ENCODE measurements around the gene LRRC8C.

The LRRC8C gene

DNA sequence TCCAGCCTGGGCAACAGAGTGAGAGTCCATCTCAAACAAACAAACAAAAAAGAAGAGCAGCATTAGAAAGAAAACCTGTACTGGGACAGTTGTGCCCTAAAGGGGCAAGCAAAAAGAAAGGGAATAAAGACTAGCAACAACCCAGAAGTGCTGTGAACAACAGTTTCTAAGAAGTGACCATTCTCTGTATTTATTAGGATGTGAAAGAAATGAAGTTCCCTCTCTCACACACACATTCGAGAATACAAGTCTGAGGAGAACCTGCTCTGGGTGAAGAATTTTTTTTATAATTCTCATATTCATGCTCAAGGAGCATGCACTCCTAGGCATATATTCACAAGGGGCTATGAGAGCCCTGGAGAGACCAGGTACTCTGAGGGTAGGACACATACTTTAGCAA lies 128.4 kb downstream of the LRRC8C start:
- Histone ChIP-seq H3K4me2 (no peak overlapping the region), H4K20me1 (ENCODE audit: insufficient read depth) (no peaks in the 10 kb centered on the region), H3K4me1 (ENCODE audit: low read depth, poor library complexity, severe bottlenecking) (no peaks in the 10 kb centered on the region), H3K79me2 (ENCODE audit: insufficient read depth, low read depth) (no peaks in the 10 kb centered on the region), H3K27ac (no peak overlapping the region), H2AFZ (ENCODE audit: low read depth) (no peak overlapping the region), H3K27me3 (ENCODE audit: insufficient read depth, low read depth) (no peaks in the 10 kb centered on the region), H3K9ac (no peak overlapping the region), H3K4me3 (IDR thresholded peaks at IDR 0.05; ENCODE audit: insufficient read depth, low read depth, low read length) (no peak overlapping the region), H3K36me3 (ENCODE audit: insufficient read depth) (no peaks in the 10 kb centered on the region)
- TF ChIP-seq, protein P1, sequence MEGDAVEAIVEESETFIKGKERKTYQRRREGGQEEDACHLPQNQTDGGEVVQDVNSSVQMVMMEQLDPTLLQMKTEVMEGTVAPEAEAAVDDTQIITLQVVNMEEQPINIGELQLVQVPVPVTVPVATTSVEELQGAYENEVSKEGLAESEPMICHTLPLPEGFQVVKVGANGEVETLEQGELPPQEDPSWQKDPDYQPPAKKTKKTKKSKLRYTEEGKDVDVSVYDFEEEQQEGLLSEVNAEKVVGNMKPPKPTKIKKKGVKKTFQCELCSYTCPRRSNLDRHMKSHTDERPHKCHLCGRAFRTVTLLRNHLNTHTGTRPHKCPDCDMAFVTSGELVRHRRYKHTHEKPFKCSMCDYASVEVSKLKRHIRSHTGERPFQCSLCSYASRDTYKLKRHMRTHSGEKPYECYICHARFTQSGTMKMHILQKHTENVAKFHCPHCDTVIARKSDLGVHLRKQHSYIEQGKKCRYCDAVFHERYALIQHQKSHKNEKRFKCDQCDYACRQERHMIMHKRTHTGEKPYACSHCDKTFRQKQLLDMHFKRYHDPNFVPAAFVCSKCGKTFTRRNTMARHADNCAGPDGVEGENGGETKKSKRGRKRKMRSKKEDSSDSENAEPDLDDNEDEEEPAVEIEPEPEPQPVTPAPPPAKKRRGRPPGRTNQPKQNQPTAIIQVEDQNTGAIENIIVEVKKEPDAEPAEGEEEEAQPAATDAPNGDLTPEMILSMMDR (conservative IDR thresholded peaks at IDR 0.05; ENCODE audit: low read depth, low read length) = no peak

DNA sequence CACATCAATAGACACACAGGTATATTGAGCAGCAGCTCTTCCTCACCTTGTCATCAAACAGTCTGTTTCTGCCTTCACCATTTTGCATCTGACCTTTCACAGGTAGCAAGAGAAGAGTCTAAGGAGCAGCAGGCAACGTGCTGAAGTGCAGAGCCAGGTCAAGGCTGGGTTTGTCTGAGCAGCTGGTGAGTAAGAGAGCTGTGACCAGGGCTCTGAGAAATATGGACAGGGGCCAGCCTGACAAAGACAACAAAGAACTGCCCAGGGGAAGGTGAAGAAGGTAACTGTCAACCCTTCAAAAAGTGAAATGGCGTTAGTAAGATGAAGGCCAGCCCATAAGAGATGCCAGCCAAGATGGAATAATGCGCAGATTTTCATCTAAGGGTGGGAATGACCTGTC lies 129.0 kb downstream of the LRRC8C start:
- no peaks in the 10 kb centered on the region for H3K27me3 ChIP-seq (ENCODE audit: insufficient read depth, low read depth)
- H4K20me1 ChIP-seq (ENCODE audit: insufficient read depth) = no peaks in the 10 kb centered on the region
- H3K4me3 ChIP-seq (IDR thresholded peaks at IDR 0.05; ENCODE audit: insufficient read depth, low read depth, low read length) = no peak overlapping the region
- no peaks in the 10 kb centered on the region for H3K4me1 ChIP-seq (ENCODE audit: low read depth, poor library complexity, severe bottlenecking)
- H3K27ac ChIP-seq = no peak overlapping the region
- no peak overlapping the region for H3K9ac ChIP-seq
- TF ChIP-seq, protein P1 (conservative IDR thresholded peaks at IDR 0.05; ENCODE audit: low read depth, low read length) = no peak
- H3K4me2 ChIP-seq = no peak overlapping the region
- H2AFZ ChIP-seq (ENCODE audit: low read depth) = no peak overlapping the region
- H3K79me2 ChIP-seq (ENCODE audit: insufficient read depth, low read depth) = no peaks in the 10 kb centered on the region
- H3K36me3 ChIP-seq (ENCODE audit: insufficient read depth) = no peaks in the 10 kb centered on the region

DNA sequence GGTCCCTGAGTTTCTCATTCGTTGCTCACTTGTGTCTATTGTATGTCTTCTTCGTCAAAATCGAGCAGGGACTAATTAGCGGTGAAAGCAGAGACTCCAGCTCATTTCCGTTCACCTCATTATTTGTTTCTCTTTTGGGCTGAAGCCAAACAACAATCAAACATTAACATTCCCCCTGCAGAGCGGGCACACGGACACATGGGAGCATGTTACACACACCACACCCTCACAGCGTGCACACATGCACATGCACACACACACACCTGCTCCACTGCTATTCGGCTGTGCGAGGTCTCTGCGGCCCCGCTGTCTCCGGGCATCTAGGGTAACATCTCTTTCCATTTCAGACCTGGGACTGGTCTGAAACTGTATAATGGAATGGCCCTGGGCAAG lies 129.5 kb downstream of the LRRC8C start:
- Histone ChIP-seq H3K9ac (no peak overlapping the region), H3K36me3 (ENCODE audit: insufficient read depth) (no peaks in the 10 kb centered on the region), H3K27ac (no peak overlapping the region), H3K4me3 (IDR thresholded peaks at IDR 0.05; ENCODE audit: insufficient read depth, low read depth, low read length) (no peak overlapping the region), H3K4me2 (no peak overlapping the region), H3K79me2 (ENCODE audit: insufficient read depth, low read depth) (no peaks in the 10 kb centered on the region), H3K27me3 (ENCODE audit: insufficient read depth, low read depth) (no peaks in the 10 kb centered on the region), H2AFZ (ENCODE audit: low read depth) (no peak overlapping the region), H4K20me1 (ENCODE audit: insufficient read depth) (no peaks in the 10 kb centered on the region), H3K4me1 (ENCODE audit: low read depth, poor library complexity, severe bottlenecking) (no peaks in the 10 kb centered on the region)
- TF ChIP-seq, protein P1 (conservative IDR thresholded peaks at IDR 0.05; ENCODE audit: low read depth, low read length) = no peak

DNA sequence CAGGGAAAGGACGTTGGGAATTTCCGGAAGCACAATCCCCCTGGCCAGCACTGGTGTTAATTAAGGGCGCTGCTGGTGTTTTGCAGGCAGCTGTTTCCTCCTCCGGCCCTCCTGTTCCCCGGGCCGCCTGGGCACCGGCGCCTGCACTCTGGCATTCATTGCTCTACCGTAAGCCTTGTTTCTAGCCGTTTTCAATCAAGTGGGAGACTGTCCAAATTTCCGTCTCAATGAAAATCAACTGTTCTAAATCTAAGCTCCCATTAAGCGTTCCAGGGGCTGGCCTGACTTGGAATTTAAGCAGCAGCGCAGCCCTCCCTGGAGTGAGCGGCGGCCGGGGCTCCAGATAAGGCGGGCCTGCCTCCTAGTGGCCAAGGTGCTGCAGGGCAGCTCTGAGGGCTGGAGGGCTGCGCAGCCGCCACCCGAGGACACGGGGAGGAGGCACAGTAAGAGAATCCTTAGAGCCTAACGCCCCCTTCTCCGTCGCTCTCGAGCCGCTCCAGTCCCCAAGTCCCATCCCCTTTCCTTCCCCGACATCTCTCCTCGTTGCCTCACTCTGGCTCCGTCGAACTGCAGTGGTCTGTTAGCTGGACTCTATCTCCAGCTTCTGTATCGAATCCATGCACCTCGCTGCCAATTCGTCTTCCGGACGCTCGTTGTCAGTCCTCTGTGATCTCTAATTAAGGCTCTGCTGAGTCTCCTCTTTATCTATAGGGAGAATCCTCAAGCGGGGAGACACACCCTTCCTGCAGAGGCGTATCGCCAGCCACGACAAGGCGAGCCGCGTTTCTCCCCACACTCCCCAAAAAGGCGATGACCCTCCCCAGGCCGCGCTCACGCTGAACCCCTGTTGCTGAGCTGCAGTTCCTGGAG lies 130.1 kb downstream of the LRRC8C start:
- TF ChIP-seq, protein P1 (conservative IDR thresholded peaks at IDR 0.05; ENCODE audit: low read depth, low read length) = peak; percentile 82
- H3K79me2 ChIP-seq (ENCODE audit: insufficient read depth, low read depth) = no peaks in the 10 kb centered on the region
- H3K36me3 ChIP-seq (ENCODE audit: insufficient read depth) = no peaks in the 10 kb centered on the region
- no peak overlapping the region for H3K27ac ChIP-seq
- no peaks in the 10 kb centered on the region for H3K4me1 ChIP-seq (ENCODE audit: low read depth, poor library complexity, severe bottlenecking)
- peak overlapping the region; percentile 52 for H3K4me3 ChIP-seq (IDR thresholded peaks at IDR 0.05; ENCODE audit: insufficient read depth, low read depth, low read length)
- peak overlapping the region; percentile 31; the same call in 1 of the 2 replicates for H3K9ac ChIP-seq
- no peaks in the 10 kb centered on the region for H3K27me3 ChIP-seq (ENCODE audit: insufficient read depth, low read depth)
- H4K20me1 ChIP-seq (ENCODE audit: insufficient read depth) = no peaks in the 10 kb centered on the region
- H3K4me2 ChIP-seq = peak overlapping the region; percentile 60
- H2AFZ ChIP-seq (ENCODE audit: low read depth) = peak overlapping the region; percentile 95

All from KMS-11 (cell line).